Ishikawa (cell line): ENCODE measurements around the gene KLHDC7B.

Source experiments
- CEBPB ChIP-seq: IDR thresholded peaks from 2 replicates; pipeline ENCODE4 v1.6.1; 2012
- CREB1 ChIP-seq: IDR thresholded peaks from 2 replicates; pipeline ENCODE4 v1.6.1; 2012; ENCODE audit warnings: low read depth
- EGR1 ChIP-seq: IDR thresholded peaks from 2 replicates; pipeline ENCODE4 v1.6.1; 2012
- EP300 ChIP-seq: IDR thresholded peaks from 2 replicates; pipeline ENCODE4 v1.6.1; 2012; ENCODE audit warnings: borderline replicate concordance
- FOXM1 ChIP-seq: IDR thresholded peaks from 2 replicates; pipeline ENCODE4 v1.6.1; 2012; ENCODE audit warnings: low read depth, borderline replicate concordance
- MAX ChIP-seq: IDR thresholded peaks from 2 replicates; pipeline ENCODE4 v1.6.1; 2012
- NFIC ChIP-seq: IDR thresholded peaks from 2 replicates; pipeline ENCODE4 v1.6.1; 2012
- RAD21 ChIP-seq: IDR thresholded peaks from 2 replicates; pipeline ENCODE4 v1.6.1; 2012; ENCODE audit warnings: low read depth
- REST ChIP-seq: IDR thresholded peaks from 2 replicates; pipeline ENCODE4 v1.6.1; 2012; ENCODE audit warnings: low read depth, mild to moderate bottlenecking
- TAF1 ChIP-seq: IDR thresholded peaks from 2 replicates; pipeline ENCODE4 v1.6.1; 2012; ENCODE audit warnings: low read depth, mild to moderate bottlenecking
- TCF12 ChIP-seq: IDR thresholded peaks from 2 replicates; pipeline ENCODE4 v1.6.1; 2012; ENCODE audit warnings: low read depth
- TEAD4 ChIP-seq: IDR thresholded peaks from 2 replicates; pipeline ENCODE4 v1.6.1; 2012
- USF1 ChIP-seq: IDR thresholded peaks from 2 replicates; pipeline ENCODE4 v1.6.1; 2012
- YY1 ChIP-seq: IDR thresholded peaks from 2 replicates; pipeline ENCODE4 v1.6.1; 2012; ENCODE audit warnings: low read depth
- ZBTB7A ChIP-seq: IDR thresholded peaks from 2 replicates; pipeline ENCODE4 v1.6.1; 2012; ENCODE audit warnings: low read depth

Gene KLHDC7B

GRCh38 chr22:50544078-50544745 is 1.5 kb upstream of the KLHDC7B start:
- no peak for TF ChIP-seq TEAD4
- no peak for TF ChIP-seq EP300
- TF ChIP-seq MAX = no peak
- TF ChIP-seq USF1 = no peak
- no peak for TF ChIP-seq CREB1
- no peak for TF ChIP-seq REST
- TF ChIP-seq EGR1 = no peak
- TF ChIP-seq TAF1 = no peak
- TF ChIP-seq FOXM1 = no peak
- no peak for TF ChIP-seq CEBPB

- TF ChIP-seq REST (no peak), CREB1 (no peak), NFIC (no peak), MAX (no peak), YY1 (no peak), TCF12 (no peak), ZBTB7A (no peak), CEBPB (no peak), TAF1 (no peak), EP300 (no peak), EGR1 (no peak), RAD21 (no peak), FOXM1 (no peak), TEAD4 (no peak), USF1 (no peak)
Observed at GRCh38 chr22:50544746-50545253, 899 bp upstream of the KLHDC7B start.

GRCh38 chr22:50546326-50547262 is 895 bp downstream of the KLHDC7B start:
- TF ChIP-seq FOXM1 = no peak
- no peak for TF ChIP-seq CREB1
- no peak for TF ChIP-seq RAD21
- no peak for TF ChIP-seq YY1
- TF ChIP-seq ZBTB7A = no peak
- TF ChIP-seq TCF12 = no peak
- no peak for TF ChIP-seq CEBPB
- TF ChIP-seq REST = no peak
- TF ChIP-seq TAF1 = no peak
- no peak for TF ChIP-seq NFIC
- no peak for TF ChIP-seq MAX
- TF ChIP-seq EGR1 = no peak
- no peak for TF ChIP-seq EP300
- no peak for TF ChIP-seq TEAD4
- no peak for TF ChIP-seq USF1
